Testis (tissue), 2 donors: ENCODE measurements around the gene PCDHGA8.

Source experiments
- POLR2A ChIP-seq: fragments of 450-650 bp; IDR thresholded peaks from one replicate; pipeline ENCODE4 v1.6.1; 2017; ENCODE audit warnings: antibody characterized with exemption, mild to moderate bottlenecking, moderate library complexity
- TF ChIP-seq, protein P1 (sequence below), 3 experiments: fragments of 450-650 bp in 2 of 3; fragments of 200-600 bp in 1 of 3; sonication (generic) in 1 of 3; IDR thresholded peaks; one replicate each; pipeline ENCODE4 v1.5.1; 2016 to 2019; ENCODE audit warnings: antibody characterized with exemption in 3 of 3, mild to moderate bottlenecking in 2 of 3, moderate library complexity in 1 of 3

DNA sequence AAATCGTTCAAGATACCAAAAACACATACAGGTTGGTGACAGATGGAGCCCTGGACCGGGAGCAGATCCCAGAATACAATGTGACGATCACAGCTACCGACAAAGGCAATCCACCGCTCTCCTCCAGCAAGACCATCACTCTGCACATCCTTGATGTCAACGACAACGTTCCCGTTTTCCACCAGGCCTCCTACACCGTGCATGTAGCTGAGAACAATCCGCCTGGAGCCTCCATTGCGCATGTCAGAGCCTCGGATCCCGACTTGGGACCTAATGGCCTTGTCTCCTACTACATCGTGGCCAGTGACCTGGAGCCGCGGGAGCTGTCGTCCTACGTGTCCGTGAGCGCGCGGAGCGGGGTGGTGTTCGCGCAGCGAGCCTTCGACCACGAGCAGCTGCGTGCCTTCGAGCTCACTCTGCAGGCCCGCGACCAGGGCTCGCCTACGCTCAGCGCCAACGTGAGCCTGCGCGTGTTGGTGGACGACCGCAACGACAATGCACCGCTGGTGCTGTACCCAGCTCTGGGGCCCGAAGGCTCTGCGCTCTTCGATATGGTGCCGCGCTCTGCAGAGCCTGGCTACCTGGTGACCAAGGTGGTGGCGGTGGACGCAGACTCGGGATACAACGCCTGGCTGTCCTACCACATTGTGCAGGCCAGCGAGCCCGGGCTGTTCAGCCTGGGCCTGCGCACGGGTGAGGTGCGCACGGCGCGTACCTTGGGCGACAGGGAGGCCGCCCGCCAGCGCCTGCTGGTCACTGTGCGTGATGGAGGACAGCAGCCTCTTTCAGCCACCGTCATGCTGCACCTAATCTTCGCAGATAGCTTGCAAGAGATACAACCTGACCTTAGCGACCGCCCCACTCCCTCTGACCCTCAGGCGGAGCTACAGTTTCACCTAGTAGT lies 20.6 kb upstream of the PCDHGA8 start:
- TF ChIP-seq POLR2A, result no peak
- TF ChIP-seq, protein P1, sequence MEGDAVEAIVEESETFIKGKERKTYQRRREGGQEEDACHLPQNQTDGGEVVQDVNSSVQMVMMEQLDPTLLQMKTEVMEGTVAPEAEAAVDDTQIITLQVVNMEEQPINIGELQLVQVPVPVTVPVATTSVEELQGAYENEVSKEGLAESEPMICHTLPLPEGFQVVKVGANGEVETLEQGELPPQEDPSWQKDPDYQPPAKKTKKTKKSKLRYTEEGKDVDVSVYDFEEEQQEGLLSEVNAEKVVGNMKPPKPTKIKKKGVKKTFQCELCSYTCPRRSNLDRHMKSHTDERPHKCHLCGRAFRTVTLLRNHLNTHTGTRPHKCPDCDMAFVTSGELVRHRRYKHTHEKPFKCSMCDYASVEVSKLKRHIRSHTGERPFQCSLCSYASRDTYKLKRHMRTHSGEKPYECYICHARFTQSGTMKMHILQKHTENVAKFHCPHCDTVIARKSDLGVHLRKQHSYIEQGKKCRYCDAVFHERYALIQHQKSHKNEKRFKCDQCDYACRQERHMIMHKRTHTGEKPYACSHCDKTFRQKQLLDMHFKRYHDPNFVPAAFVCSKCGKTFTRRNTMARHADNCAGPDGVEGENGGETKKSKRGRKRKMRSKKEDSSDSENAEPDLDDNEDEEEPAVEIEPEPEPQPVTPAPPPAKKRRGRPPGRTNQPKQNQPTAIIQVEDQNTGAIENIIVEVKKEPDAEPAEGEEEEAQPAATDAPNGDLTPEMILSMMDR (IDR thresholded peaks at IDR 0.05), result no peak
